ENCODE measurements around the gene GAST.

The GAST gene

GRCh38 chr17:41748275-41748674 lies 36.1 kb downstream of the GAST start:
- DNase-seq, result no peak

GRCh38 chr17:41750862-41751261 lies 38.7 kb downstream of the GAST start:
- DNase-seq, result no peak

- DNase-seq, result no peak
Measured at GRCh38 chr17:41751288-41751687, 39.2 kb downstream of the GAST start.

- no peak for DNase-seq
Measured at GRCh38 chr17:41754066-41754465, 41.9 kb downstream of the GAST start.

- no peak for DNase-seq
Measured at GRCh38 chr17:41758601-41759000, 46.5 kb downstream of the GAST start.

- no peak for DNase-seq
Measured at GRCh38 chr17:41760878-41761277, 48.7 kb downstream of the GAST start.

- no peak for DNase-seq
Measured at GRCh38 chr17:41762391-41762790, 50.3 kb downstream of the GAST start.

GRCh38 chr17:41762841-41763240 lies 50.7 kb downstream of the GAST start:
- DNase-seq, result no peak

GRCh38 chr17:41763327-41763726 lies 51.2 kb downstream of the GAST start:
- no peak for DNase-seq

Data from inflammatory macrophage treated with lipopolysaccharide for 1 hour (primary cell).